ENCODE data around the gene MYO5A.

DNA sequence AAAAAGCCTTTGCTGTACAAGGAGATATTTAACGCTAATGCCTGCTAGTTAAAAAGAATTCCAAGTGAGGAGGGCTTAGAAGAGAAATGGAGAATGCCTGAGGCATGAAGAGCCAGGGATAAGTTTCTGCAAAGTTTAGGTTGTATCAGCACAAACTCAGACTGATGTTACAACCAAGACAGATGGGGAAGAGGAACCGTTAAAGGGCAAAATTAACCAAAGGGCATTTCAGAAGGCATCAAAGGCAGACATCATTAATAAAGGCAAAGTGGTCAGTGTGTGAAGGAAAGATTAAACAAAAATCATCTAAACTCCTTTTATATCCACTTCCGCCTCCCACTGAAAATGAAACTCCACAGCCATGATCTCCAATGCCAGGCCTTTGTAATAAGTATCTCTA lies 7.0 kb downstream of the MYO5A start:
- TF ChIP-seq, protein P1, sequence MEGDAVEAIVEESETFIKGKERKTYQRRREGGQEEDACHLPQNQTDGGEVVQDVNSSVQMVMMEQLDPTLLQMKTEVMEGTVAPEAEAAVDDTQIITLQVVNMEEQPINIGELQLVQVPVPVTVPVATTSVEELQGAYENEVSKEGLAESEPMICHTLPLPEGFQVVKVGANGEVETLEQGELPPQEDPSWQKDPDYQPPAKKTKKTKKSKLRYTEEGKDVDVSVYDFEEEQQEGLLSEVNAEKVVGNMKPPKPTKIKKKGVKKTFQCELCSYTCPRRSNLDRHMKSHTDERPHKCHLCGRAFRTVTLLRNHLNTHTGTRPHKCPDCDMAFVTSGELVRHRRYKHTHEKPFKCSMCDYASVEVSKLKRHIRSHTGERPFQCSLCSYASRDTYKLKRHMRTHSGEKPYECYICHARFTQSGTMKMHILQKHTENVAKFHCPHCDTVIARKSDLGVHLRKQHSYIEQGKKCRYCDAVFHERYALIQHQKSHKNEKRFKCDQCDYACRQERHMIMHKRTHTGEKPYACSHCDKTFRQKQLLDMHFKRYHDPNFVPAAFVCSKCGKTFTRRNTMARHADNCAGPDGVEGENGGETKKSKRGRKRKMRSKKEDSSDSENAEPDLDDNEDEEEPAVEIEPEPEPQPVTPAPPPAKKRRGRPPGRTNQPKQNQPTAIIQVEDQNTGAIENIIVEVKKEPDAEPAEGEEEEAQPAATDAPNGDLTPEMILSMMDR (conservative IDR thresholded peaks at IDR 0.05): no peak
- TF ChIP-seq ZFX (IDR thresholded peaks at IDR 0.05): no peak

Measured in C4-2B (cell line).